Activated CD8-positive, alpha-beta T cell treated with anti-CD3 and anti-CD28 coated beads for 36 hours (primary cell): Measurements from ENCODE around the gene ZNF609. TPM values are rescaled to one million over a fixed set of nuclear protein-coding genes. Genes with fewer than 3 reads are reported as not detected.

Experiments used
- ATAC-seq: fragments of 200-7000 bp; cut with Tn5 transposase; one replicate; pipeline ENCODE4 v1.10.0; 2021; ENCODE audit warnings: mild to moderate bottlenecking, moderate library complexity
- CTCF ChIA-PET: fragments of 350-600 bp; sonication (Branson Sonifier 250); formaldehyde crosslinking; loops from one replicate; lab custom pipeline; 2021; ENCODE audit warnings: antibody characterized with exemption; lab: Charles Lee
- POLR2A ChIA-PET: fragments of 350-600 bp; sonication (Branson Sonifier 250); formaldehyde crosslinking; loops from one replicate; lab custom pipeline; 2021; ENCODE audit warnings: antibody characterized with exemption; lab: Charles Lee
- DNase-seq: peaks from one replicate; pipeline ENCODE4 v3.0.0-alpha.2; 2020
- H3K27ac Mint-ChIP-seq: one replicate; pipeline ENCODE4 v1.8.0; 2021; ENCODE audit warnings: mild to moderate bottlenecking, mixed read lengths
- H3K27me3 Mint-ChIP-seq: one replicate; pipeline ENCODE4 v1.8.0; 2021; ENCODE audit warnings: mixed read lengths
- H3K36me3 Mint-ChIP-seq: one replicate; pipeline ENCODE4 v1.8.0; 2021; ENCODE audit warnings: low read depth, mixed read lengths
- H3K4me1 Mint-ChIP-seq: one replicate; pipeline ENCODE4 v1.8.0; 2021; ENCODE audit warnings: low read depth, mixed read lengths
- H3K4me3 Mint-ChIP-seq: one replicate; pipeline ENCODE4 v1.8.0; 2021; ENCODE audit warnings: mild to moderate bottlenecking, moderate library complexity, mixed read lengths
- H3K9me3 Mint-ChIP-seq: one replicate; pipeline ENCODE4 v1.8.0; 2021; ENCODE audit warnings: mixed read lengths
- intact Hi-C: fragments of 100-400 bp; cut with micrococcal nuclease; formaldehyde crosslinking; loops from one replicate; pipeline ENCODE4 v1.10.0; 2022
- total RNA-seq, 2 experiments: library from RNA; stranded (reverse); gene quantifications; one replicate each; pipeline ENCODE4 v1.2.3, GENCODE V29; 2021
- TF ChIP-seq, protein P1 (sequence below): fragments of 200-600 bp; IDR thresholded peaks from one replicate; pipeline ENCODE4 v1.8.0; 2022; ENCODE audit warnings: antibody characterized with exemption, mild to moderate bottlenecking

Gene ZNF609
- total RNA-seq, 2 experiments from 2014 or later: 37.2 to 39.6 TPM

DNA sequence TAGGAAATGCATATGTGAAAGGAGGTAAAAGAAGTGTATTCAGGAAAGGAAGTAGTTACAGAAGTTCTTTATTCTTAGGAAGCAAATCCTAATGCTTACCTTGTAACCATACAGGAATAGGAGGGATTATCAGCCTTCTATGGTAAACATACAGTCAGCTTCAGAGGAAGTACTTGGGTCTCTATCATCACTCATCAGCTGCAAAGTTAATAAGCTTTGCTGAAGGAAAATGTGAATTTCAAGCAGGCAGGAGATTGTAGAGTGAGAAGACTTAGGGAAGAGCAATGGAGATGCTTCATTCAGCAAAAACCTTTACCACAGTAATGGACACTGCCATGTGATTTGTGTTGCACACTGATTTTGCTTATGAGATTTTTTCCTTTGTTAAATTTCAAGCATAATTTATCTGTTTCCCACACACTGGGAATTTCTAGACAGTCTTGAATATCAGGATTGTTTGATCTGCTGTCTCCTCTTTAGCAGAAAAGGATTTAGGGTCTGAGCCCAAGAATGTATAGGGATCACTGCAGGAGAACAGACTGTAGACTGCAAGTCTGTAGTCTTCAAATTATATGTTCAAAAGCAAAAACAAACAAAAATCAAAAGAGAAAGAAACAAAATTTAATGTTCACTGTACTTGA, 150.8 kb downstream of the ZNF609 start:
- no peak overlapping the region for H3K27ac Mint-ChIP-seq
- no peak for DNase-seq
- intact Hi-C loops: no loop called here
- H3K4me1 Mint-ChIP-seq: peaks cover 33% of the 10 kb centered on the region
- ChIA-PET CTCF (interaction anchor here (1.6 kb wide), 1 partner anchor 42 kb away, joined by 6 read pairs; no protein-coding TSS in a partner anchor), POLR2A (interaction anchor here (0.7 kb wide), 1 partner anchor 31 kb away, joined by 3 read pairs; no protein-coding TSS in a partner anchor)
- H3K9me3 Mint-ChIP-seq: no peaks in the 10 kb centered on the region
- no peaks in the 10 kb centered on the region for H3K27me3 Mint-ChIP-seq
- H3K36me3 Mint-ChIP-seq: peaks cover 9% of the 10 kb centered on the region
- no peak overlapping the region for H3K4me3 Mint-ChIP-seq
- no peak for ATAC-seq
- TF ChIP-seq, protein P1, sequence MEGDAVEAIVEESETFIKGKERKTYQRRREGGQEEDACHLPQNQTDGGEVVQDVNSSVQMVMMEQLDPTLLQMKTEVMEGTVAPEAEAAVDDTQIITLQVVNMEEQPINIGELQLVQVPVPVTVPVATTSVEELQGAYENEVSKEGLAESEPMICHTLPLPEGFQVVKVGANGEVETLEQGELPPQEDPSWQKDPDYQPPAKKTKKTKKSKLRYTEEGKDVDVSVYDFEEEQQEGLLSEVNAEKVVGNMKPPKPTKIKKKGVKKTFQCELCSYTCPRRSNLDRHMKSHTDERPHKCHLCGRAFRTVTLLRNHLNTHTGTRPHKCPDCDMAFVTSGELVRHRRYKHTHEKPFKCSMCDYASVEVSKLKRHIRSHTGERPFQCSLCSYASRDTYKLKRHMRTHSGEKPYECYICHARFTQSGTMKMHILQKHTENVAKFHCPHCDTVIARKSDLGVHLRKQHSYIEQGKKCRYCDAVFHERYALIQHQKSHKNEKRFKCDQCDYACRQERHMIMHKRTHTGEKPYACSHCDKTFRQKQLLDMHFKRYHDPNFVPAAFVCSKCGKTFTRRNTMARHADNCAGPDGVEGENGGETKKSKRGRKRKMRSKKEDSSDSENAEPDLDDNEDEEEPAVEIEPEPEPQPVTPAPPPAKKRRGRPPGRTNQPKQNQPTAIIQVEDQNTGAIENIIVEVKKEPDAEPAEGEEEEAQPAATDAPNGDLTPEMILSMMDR: no peak

DNA sequence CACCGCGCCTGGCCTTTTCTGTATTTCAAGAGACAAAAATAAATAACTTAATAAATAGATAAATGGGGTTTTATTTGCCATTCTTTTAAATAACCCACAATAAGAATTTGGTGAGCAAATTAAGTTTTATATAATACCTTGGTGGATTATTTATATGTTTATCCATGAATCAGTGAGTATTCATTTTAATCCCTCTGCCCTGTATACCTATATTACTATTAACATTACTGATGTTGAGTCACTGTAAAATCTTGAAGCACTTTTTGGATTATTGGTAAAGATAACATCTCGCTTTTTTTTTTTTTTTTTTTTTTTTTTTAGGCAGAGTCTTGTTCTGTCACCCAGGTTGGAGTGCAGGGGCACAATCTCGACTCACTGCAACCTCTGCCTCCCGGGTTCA, 154.1 kb downstream of the ZNF609 start:
- no peak overlapping the region for H3K4me3 Mint-ChIP-seq
- H3K27me3 Mint-ChIP-seq: no peaks in the 10 kb centered on the region
- DNase-seq (no peak), ATAC-seq (no peak)
- intact Hi-C loops: no loop called here
- ChIA-PET POLR2A (no interaction called here), CTCF (no interaction called here)
- peaks cover 11% of the 10 kb centered on the region for H3K36me3 Mint-ChIP-seq
- TF ChIP-seq, protein P1: no peak
- H3K27ac Mint-ChIP-seq: no peak overlapping the region
- H3K9me3 Mint-ChIP-seq: no peaks in the 10 kb centered on the region
- H3K4me1 Mint-ChIP-seq: peaks cover 44% of the 10 kb centered on the region

DNA sequence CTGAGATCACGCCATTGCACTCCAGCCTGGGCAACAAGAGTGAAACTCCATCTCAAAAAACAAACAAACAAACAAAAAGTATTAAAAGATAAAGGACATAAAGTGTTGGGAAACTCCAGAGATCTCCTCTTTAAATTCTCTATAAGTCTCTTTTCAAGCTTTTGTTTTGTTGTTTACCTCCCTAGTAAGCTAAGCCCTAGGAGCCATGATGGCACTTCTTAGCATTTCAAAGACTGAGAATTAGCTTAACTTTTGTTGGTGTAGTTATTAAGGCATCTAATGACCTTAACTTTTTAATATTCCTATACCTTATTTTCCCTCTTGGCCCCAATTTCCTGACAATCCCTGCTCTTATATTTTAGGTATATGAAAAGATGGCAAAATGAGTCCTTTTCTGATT, 157.3 kb downstream of the ZNF609 start:
- POLR2A ChIA-PET: no interaction called here
- TF ChIP-seq, protein P1: no peak
- Mint-ChIP-seq H3K27ac (no peak overlapping the region), H3K36me3 (peaks cover 13% of the 10 kb centered on the region), H3K9me3 (no peaks in the 10 kb centered on the region), H3K4me3 (no peak overlapping the region), H3K27me3 (no peaks in the 10 kb centered on the region), H3K4me1 (peaks cover 65% of the 10 kb centered on the region)
- CTCF ChIA-PET: interaction anchor here (1.0 kb wide), 1 partner anchor 128 kb away, joined by 3 read pairs; no protein-coding TSS in a partner anchor
- ATAC-seq (no peak), DNase-seq (no peak)
- intact Hi-C loops: no loop called here

DNA sequence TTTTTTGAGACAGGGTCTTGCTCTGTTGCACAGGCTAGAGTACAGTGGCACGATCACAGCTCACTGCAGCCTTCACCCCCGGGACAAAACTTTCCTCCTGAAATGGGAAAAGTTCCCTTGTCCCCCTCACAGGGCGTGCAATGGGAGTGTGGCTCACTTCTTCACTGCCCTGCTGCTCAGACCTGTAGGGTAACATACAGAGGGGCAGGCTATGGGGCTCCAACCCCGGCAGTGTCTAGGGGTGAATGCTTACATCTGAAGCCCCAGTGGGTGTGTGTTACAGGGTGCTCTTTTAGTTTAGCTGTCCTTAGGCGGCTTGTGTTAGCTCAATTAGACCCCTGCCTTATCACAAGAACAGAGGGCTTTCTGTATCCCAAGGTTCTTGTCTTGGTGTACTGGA, 157.8 kb downstream of the ZNF609 start:
- ATAC-seq (no peak), DNase-seq (no peak)
- intact Hi-C loops: no loop called here
- H3K27me3 Mint-ChIP-seq: no peaks in the 10 kb centered on the region
- H3K36me3 Mint-ChIP-seq: peaks cover 12% of the 10 kb centered on the region
- no peak overlapping the region for H3K4me3 Mint-ChIP-seq
- H3K27ac Mint-ChIP-seq: no peak overlapping the region
- no peaks in the 10 kb centered on the region for H3K9me3 Mint-ChIP-seq
- CTCF ChIA-PET: interaction anchor here (1.0 kb wide), 1 partner anchor 129 kb away, joined by 3 read pairs; no protein-coding TSS in a partner anchor
- POLR2A ChIA-PET: interaction anchor here (1.1 kb wide), 1 partner anchor 11 kb away, joined by 3 read pairs; no protein-coding TSS in a partner anchor
- TF ChIP-seq, protein P1: no peak
- peaks cover 69% of the 10 kb centered on the region for H3K4me1 Mint-ChIP-seq

DNA sequence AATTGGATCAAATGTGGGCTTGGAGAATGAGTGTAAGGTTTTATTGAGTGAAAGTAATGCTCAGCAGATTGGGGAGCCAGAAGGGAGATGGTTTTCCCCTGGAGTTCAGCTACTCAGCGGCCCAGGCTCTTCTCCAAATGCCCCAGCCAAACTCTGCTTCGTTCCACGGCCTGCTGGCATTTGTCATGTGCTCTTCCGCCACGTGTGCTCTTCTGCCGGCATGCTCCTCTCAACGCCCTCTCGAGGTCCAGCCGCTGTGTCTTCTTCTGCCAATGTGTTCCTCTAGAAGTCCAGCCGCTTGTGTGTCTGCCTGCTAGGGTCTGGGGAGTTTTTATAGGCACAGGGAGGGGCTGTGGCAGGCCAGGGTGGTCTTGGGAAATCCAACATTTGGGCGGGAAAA, 158.2 kb downstream of the ZNF609 start:
- Mint-ChIP-seq H3K36me3 (peaks cover 14% of the 10 kb centered on the region), H3K4me1 (peaks cover 73% of the 10 kb centered on the region), H3K4me3 (no peak overlapping the region), H3K27me3 (no peaks in the 10 kb centered on the region), H3K9me3 (no peaks in the 10 kb centered on the region), H3K27ac (no peak overlapping the region)
- ChIA-PET CTCF (interaction anchor here (1.7 kb wide), 1 partner anchor 17 kb away, joined by 6 read pairs; no protein-coding TSS in a partner anchor), POLR2A (interaction anchor here (1.1 kb wide), 1 partner anchor 11 kb away, joined by 3 read pairs; no protein-coding TSS in a partner anchor)
- TF ChIP-seq, protein P1: no peak
- no peak for DNase-seq
- ATAC-seq: no peak
- intact Hi-C loops: no loop called here
